NCI-H510A (cell line): ENCODE data around the gene FRMPD4.
"Not testable (repeated sequence)": the region's sequence is repeated elsewhere in the genome, so short reads cannot be mapped to it uniquely, and the experiment has no call there.

ENCODE experiments used
- DNase-seq: peaks from one replicate; lab custom pipeline; 2025; lab: John Stamatoyannopoulos, UW

FRMPD4 gene

GRCh38 chrX:12138361-12139313 is at the start of gene FRMPD4:
FRMPD4 (plus strand) TSS chrX:12138473; CDS start chrX:12138972, 499 bp downstream.
- DNase-seq, result peak; percentile 6

GRCh38 chrX:12089740-12090139 is 48.5 kb upstream of the FRMPD4 start:
- no peak for DNase-seq

- no peak for DNase-seq
Observed at GRCh38 chrX:12113321-12113720, 25.0 kb upstream of the FRMPD4 start.

GRCh38 chrX:12115377-12115776 is 22.9 kb upstream of the FRMPD4 start:
- DNase-seq, result no peak

GRCh38 chrX:12118134-12118533 is 20.1 kb upstream of the FRMPD4 start:
- no peak for DNase-seq

- no peak for DNase-seq
Observed at GRCh38 chrX:12128017-12128416, 10.3 kb upstream of the FRMPD4 start.

- DNase-seq, result no peak
Observed at GRCh38 chrX:12137951-12138360, 317 bp upstream of the FRMPD4 start.

- DNase-seq, result no peak
Observed at GRCh38 chrX:12139934-12140611, 1.8 kb downstream of the FRMPD4 start.

GRCh38 chrX:12141511-12141910 is 3.2 kb downstream of the FRMPD4 start:
- no peak for DNase-seq

GRCh38 chrX:12142661-12143060 is 4.4 kb downstream of the FRMPD4 start:
- DNase-seq, result no peak

GRCh38 chrX:12145402-12145801 is 7.1 kb downstream of the FRMPD4 start:
- no peak for DNase-seq

- DNase-seq, result no peak
Observed at GRCh38 chrX:12149670-12150407, 11.6 kb downstream of the FRMPD4 start.

GRCh38 chrX:12153317-12153716 is 15.0 kb downstream of the FRMPD4 start:
- DNase-seq, result no peak

GRCh38 chrX:12153741-12154140 is 15.5 kb downstream of the FRMPD4 start:
- DNase-seq, result no peak

GRCh38 chrX:12159799-12160198 is 21.5 kb downstream of the FRMPD4 start:
- no peak for DNase-seq

GRCh38 chrX:12162420-12162819 is 24.1 kb downstream of the FRMPD4 start:
- DNase-seq, result no peak

- DNase-seq, result not testable (repeated sequence)
Observed at GRCh38 chrX:12164180-12164579, 25.9 kb downstream of the FRMPD4 start.

- no peak for DNase-seq
Observed at GRCh38 chrX:12170755-12171154, 32.5 kb downstream of the FRMPD4 start.

- DNase-seq, result no peak
Observed at GRCh38 chrX:12174358-12174757, 36.1 kb downstream of the FRMPD4 start.

GRCh38 chrX:12197030-12197429 is 58.8 kb downstream of the FRMPD4 start:
- no peak for DNase-seq

- DNase-seq, result no peak
Observed at GRCh38 chrX:12206413-12206812, 68.1 kb downstream of the FRMPD4 start.

GRCh38 chrX:12210196-12210815 is 72.0 kb downstream of the FRMPD4 start:
- DNase-seq, result no peak
